Measurements from ENCODE around the gene IGFBP2.

DNA sequence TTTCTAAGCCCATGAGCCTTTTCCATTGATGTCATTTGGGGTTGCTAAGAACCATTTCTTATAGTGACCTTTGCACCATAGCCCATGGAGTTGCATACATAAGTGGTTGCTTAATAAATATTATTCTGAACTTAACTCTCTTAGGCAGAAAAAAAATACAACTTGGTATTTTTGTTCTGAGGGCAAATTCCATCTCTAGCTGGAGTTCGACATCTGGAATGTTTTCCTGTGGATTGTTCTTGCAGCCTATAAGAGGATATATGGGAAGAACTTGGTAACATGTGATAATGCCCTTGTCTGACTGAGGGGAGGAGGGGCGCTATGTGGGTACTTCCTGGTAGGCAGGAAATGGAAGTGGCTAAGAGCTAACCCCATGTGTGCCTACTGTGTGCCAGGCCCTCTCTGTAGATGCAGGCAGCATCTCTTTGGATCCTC is 20.7 kb downstream of the IGFBP2 start:
- TF ChIP-seq, protein P1, sequence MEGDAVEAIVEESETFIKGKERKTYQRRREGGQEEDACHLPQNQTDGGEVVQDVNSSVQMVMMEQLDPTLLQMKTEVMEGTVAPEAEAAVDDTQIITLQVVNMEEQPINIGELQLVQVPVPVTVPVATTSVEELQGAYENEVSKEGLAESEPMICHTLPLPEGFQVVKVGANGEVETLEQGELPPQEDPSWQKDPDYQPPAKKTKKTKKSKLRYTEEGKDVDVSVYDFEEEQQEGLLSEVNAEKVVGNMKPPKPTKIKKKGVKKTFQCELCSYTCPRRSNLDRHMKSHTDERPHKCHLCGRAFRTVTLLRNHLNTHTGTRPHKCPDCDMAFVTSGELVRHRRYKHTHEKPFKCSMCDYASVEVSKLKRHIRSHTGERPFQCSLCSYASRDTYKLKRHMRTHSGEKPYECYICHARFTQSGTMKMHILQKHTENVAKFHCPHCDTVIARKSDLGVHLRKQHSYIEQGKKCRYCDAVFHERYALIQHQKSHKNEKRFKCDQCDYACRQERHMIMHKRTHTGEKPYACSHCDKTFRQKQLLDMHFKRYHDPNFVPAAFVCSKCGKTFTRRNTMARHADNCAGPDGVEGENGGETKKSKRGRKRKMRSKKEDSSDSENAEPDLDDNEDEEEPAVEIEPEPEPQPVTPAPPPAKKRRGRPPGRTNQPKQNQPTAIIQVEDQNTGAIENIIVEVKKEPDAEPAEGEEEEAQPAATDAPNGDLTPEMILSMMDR (IDR thresholded peaks at IDR 0.05), result no peak
- TF ChIP-seq SIN3A (IDR thresholded peaks at IDR 0.05; ENCODE audit: borderline replicate concordance, insufficient read depth, low read depth, low read length) (no peak), TCF7L2 (IDR thresholded peaks at IDR 0.05; ENCODE audit: low read depth, low read length) (no peak), REST (IDR thresholded peaks at IDR 0.05; ENCODE audit: insufficient read depth in 1 of 2, low read depth in 2 of 2, low read length in 1 of 2) (no peak)
